Caki2 (cell line): ENCODE results near the gene CASP4. TPM values are rescaled to one million over a fixed set of nuclear protein-coding genes. Genes with fewer than 3 reads are reported as not detected.
"Not testable (repeated sequence)": the region's sequence is repeated elsewhere in the genome, so short reads cannot be mapped to it uniquely, and the experiment has no call there.

Experiments
- DNase-seq: peaks from one replicate; pipeline ENCODE4 v3.0.0-alpha.2; 2015; ENCODE audit warnings: low read depth
- in situ Hi-C: cut with HindIII; loops from 2 replicates; pipeline ENCODE4 v1.10.0; 2016; ENCODE audit warnings: low sequenced_read_pairs, low pct_unique_long_range_greater_than_20kb, mixed read lengths
- total RNA-seq: library from RNA; depleted of rRNA; stranded (reverse); fragments of >200 nt; shearing (Covaris generic); gene quantifications from 2 replicates; pipeline ENCODE4 v1.2.3, GENCODE V29; 2014; ENCODE audit warnings: low replicate concordance; rRNA removed

Gene CASP4
- total RNA-seq: 1.4 and 9.1 TPM in 2 replicates

DNA sequence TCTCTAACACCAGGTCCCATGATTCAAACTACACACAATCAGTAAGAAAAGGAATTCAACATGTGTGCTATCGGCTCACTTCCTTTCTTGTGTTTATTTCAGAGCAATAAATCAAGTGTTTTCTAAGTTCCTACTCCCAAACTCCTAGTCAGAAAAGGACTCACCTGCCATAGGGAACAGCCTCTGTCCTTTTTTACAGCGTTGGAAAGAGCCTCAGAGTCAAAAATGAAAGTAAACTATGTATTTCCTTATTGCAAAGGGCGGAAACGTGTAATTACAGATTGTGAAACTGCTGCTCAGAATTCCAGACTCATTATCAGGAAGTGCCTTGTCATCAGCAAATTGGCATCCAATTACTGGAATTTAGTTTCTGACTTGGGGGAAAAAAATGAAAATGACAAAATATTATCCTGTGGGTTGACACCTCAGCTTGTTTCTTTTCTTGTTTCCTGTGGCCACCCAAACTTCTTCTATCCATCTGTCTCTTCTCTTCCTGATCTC lies at the start of gene CASP4:
Gene CASP4 (minus strand): TSS at position 220 of the 501 bp plus-strand sequence. CDS start 49 bp downstream, at position 171.
- no peak for DNase-seq
- in situ Hi-C loops: no loop called here

DNA sequence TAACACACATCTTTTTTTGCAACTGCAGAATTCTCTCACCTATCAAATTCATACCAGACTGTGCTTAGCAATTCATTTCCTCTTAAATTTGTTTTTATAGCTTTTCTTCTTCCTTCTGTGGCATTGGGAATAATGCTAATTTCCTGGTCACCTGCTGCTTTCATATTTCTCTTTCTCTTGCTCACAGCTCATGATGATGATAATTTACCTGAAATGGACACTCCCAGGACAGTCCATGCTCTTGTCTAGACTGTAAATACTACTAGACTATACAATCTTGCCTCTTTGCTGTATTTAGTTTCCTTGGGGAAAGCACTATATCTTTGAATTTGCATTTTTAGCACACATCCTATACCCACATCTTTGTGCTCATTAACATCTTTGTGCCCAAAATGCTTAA lies 39.1 kb upstream of the CASP4 start:
- DNase-seq: no peak
- in situ Hi-C loops: no loop called here

DNA sequence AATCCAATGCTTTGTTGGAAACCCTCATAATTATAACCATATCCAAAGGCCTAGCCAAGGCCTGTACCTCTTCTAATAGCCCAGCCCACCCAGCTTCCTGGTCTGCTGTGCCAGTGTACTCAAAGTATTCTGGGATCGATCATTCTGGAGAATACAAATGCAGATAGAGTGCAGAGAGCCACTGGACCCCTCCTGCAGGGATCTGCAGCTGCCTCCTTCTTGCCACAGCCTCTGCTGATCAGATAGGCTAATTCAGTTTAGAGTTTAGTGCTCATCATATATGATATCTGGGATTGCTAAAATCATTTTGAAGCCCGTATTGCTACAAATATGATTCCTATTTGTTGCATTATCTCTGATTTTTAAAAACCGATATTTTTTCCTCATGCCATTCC lies 37.1 kb upstream of the CASP4 start:
- no peak for DNase-seq
- in situ Hi-C loops: no loop called here

DNA sequence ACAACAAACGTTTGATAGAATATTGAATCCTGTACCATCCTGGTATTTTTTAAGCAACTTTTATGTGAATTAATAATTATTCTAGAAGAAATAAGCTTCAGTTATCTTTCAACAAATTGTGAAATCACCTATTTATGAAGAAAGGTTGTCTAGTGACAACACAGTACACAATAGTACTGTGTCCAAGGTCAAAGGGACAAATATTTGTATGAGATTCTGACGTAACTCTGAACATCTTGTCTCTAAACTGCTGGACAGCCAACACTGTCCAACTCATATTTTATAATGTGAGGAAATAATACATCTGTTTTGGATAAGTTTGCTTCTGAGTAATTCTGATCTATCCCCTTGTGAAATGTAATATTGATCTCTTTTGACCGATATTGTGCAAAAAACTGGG lies 35.6 kb upstream of the CASP4 start:
- in situ Hi-C loops: no loop called here
- DNase-seq: no peak

DNA sequence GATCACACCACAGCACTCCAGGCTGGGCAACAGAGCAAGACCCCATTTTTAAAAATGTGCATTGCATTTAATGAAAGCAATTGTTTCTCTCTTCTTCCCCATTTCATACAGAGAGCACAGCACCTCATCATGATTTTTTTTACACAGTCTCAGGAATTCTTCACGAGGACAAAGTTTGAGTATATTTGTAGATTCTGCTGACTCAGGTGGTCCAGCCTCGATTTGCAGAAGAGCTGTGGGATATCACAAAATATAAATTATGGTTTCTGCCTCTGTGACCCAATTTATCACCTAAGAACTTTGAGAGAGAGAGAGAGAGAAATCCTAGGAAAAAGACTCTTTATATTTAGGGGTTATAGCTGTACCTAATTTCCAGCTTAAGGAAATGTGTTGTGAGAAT lies 34.8 kb upstream of the CASP4 start:
- no peak for DNase-seq
- in situ Hi-C loops: no loop called here

DNA sequence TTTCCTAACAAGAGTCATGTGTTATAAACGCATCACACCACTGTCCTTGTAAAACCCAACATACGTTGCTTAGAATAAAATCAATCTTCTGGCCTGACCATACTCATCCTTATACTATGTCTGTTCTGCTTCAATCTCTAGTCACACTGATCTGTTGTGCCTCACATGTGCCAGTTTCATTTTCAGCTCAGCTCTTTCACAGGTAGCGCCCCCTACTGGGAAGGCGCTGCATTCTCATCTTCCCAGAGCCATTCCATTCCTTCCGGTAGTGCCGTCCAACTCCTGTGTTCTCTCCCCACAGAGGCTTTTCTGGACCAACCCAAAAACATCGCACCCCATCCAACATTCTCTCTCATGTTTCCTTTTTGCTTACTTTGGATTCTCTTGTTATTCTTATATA lies 32.4 kb upstream of the CASP4 start:
- in situ Hi-C loops: no loop called here
- DNase-seq: no peak

DNA sequence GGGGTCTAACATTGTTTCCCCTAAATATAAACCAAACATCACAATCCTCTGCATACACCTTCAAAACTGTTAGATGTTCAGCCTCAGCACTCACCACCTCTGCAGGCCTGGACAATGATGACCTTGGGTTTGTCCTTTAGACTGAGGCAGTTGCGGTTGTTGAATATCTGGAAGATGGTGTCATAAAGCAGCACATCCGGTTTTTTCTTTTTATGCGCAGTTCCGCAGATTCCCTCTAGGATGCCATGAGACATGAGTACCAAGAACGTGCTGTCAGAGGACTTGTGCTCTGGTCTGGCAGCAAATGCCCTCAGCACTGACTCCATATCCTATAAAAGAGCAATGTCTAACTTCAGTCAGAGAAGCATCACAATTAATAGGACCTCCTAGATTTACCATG lies 31.8 kb upstream of the CASP4 start:
- in situ Hi-C loops: no loop called here
- peak; percentile 6 for DNase-seq

DNA sequence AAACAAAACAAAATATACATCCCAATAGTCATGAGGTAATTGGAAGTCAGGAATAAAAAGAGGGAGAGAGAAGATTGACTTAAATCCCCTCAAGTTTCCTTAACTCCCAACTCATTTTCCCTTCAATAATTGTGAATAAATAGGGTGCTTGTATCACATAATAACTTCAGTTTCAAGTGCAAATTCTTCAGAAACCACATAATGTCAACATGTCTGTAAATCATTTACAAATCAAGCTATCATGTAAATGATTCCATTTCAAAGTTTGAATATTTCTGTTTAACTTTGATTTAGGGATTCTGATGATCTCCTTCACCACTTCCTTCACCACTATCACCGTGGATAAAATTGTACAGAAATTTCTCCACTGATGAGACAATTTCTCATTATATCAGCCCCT lies 31.3 kb upstream of the CASP4 start:
- peak; percentile 9 for DNase-seq
- in situ Hi-C loops: no loop called here

DNA sequence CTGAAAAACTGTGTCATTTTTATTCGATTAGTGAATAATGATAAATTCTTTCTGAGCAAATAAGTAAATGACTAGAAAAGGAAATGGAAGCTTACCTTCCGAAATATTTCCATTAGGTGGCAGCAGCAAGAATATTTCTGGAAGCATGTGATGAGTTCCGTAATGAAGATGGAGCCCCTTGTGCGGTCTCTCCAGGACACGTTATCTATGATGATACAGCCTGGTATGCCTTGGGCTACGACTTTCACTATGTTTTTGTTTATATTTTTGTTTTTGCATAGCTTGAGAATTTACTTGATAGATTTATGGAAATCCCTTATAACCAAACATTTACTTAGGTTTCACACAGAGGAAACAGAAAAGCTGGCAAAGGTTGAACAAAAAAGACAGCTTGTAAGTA lies 28.9 kb upstream of the CASP4 start:
- in situ Hi-C loops: no loop called here
- DNase-seq: no peak

DNA sequence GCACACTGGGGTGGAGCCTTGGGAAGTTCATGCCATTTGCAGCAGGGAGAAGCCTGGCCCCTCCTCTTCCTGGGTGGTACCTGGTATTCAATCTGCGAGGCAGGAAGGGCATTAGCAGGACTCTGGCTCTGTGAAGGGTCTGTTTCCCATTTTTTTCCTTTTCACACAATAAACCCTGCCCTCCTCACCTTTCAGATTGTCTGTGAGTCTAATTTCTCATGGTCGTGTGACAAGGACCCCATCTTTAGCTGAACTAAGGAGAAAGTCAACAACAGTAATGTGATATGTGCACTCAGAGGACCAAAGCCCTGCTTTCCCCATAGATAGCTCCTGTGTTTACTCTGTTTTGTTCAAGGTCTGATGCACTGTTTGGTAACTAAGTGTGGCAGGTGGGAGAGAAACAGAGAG lies 26.6 kb upstream of the CASP4 start:
- in situ Hi-C loops: no loop called here
- DNase-seq: no peak

DNA sequence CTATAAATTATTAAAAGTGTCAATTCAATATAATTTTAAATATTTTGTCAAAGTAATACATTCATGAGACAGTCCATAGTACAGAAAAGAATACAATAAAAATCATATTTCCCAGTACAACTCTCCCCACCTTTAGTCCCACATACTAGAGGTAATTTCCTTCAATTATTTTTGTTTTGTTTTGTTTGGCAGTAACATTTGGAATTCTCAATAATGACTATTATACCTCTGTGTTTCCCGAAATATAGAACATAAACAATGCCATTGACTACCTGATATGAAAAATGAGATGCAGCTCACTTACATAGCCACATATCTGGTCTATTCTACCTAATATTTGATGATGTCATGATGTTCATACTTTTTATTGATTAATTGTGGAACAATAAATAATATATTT lies 24.4 kb upstream of the CASP4 start:
- in situ Hi-C loops: no loop called here
- DNase-seq: no peak

DNA sequence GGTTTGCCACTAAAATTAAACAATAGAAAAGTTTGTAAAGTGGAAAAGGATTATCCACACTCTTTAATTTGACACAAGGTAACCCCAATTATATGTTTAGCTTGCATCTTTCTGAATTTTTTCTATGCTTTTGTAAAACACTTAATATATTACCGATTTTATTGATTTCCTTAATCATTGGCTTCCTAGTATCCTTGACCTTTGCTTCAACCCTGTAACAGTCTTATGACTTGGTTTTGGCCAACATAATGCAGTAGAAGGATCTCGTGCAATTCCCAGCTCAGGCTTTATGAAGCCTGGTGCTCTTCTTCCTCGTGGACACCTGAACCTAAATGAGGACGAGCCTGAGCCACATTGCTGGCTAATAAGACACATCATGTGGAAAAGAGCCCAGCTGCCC lies 23.6 kb upstream of the CASP4 start:
- in situ Hi-C loops: no loop called here

DNA sequence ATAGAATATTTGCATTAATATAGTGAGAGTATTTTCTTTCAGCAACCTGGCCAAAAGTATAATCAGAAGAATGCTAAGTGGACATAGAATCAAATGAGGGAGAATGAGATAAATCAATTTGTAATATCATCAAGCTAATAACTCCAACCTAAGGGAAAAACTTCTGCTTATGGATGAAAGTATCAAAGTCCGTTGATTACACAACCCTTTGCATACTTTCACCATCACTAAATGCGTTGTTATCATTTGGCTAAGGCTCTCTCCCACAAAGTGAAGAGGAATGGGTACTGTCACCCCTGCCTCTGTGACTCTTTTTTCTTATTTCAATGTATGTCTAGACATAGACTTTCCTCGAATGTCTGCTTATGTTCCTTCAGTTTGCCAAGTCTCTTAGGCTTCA lies 16.4 kb upstream of the CASP4 start:
- no peak for DNase-seq
- in situ Hi-C loops: no loop called here

More for the DNA sequence above, 23.6 kb upstream of the CASP4 start:
- no peak for DNase-seq

DNA sequence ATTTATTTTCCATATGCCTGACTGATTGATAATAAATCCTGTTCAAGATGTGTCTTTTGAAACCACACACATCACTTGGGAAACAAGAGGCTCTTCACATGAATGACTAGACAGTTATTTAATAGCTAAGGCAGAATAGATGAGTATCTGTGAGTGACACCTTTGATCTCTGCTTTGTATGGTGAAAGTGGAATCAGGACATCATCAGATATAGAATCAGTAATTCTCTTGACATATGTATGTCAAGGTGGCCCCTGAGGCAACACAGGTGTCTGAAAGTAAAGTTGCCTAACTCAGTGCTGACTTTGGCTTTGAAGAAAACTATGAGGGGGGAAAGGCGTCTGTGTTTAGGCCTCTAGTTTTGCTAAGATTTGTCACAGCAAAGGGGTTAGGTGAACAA lies 11.5 kb upstream of the CASP4 start:
- no peak for DNase-seq
- in situ Hi-C loops: no loop called here

DNA sequence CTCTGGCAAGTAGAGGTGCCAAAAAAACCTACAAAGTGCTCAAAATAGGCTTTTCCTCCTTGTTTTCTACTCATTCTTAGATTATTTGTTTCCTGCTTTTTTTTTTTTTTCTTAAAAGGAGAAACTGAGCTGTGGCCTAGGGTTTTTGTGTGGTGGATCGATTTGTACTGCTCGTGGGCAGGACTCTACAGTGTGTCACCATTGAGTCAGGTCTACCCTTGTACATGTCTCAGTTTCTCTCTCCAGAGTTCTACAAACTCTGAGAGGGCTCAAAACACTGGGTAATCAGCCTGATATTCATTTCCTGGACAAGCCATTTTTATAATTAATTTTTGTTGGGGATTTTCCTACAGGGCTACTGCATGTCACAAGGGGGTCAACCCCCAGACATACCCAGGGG lies 5.2 kb upstream of the CASP4 start:
- DNase-seq: no peak
- in situ Hi-C loops: no loop called here

DNA sequence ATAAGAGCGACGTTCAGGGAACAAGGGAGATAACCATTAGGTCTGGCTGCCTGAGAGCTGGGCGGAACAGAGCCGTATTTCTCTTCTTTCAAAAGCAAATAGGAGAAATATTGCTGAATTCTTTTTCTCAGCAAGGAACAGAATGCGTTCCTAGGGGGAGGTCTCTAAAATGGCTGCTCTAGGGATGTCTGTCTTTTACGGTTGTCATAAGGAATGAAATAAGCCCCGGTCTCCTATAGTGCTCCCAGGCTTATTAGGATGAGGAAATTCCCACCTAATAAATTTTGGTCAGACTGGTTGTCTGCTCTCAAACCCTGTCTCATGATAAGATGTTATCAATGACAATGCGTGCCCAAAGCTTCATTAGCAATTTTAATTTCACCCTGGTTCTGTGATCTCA lies 4.5 kb upstream of the CASP4 start:
- DNase-seq, in situ Hi-C loops: not testable (repeated sequence)

DNA sequence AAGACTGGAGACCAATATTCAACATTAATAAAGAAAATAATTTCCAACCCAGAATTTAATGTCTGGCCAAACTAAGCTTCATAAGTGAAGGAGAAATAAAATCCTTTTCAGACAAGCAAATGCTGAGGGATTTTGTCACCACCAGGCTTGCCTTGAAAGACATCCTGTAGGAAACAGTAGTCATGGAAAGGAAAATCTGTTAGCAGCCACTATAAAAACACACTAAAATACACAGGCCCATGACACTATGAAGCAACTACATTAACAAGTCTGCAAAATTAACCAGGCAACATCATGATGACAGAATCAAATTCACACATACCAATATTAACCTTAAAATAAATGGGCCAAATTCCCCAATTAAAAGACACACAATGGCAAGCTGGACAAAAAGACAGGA lies 2.4 kb upstream of the CASP4 start:
- in situ Hi-C loops: no loop called here
- no peak for DNase-seq

DNA sequence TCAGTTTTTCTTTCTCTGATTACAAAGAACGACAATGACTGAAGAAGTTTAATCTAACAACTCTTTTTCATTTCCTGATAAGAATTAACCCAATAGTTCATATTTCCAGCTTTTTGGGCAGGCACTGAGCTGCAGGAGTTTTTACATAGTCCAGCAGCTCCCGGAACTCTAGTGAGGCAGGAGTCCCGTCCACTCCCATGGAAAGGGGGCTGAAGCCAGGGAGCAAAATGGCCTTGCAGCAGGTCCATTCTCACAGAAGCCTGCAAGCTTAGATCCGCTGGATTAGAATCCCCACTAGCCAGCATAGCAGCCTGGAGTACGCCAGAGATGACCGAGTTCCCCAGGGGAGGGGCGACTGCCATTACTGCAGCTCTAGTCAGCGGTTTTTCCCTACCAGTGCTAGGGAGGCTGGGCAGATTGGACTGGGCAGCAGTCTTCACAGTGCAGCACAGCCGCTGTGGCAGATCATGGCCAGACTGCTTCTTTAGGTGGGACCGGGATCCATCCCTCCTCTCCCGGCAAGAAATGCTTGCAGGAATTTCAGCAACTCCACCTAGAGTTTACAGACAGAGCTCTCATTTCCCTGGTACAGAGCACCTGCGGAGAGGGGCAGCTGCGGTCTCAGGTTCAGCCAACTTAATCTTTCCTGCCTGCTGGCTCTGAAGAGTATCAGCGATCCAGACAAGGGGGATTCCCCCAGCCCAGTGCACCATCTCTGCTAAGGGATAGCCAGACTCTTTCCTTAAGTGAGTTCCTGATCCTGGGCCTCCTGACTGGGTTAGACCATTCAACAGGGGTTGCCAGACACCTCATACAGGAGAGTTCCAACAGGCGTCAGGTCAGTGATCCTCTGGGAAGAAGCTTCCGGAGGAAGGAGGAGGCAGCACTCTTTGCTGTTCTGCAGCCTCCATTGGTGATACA lies 742 bp upstream of the CASP4 start:
- no peak for DNase-seq
- in situ Hi-C loops: no loop called here

DNA sequence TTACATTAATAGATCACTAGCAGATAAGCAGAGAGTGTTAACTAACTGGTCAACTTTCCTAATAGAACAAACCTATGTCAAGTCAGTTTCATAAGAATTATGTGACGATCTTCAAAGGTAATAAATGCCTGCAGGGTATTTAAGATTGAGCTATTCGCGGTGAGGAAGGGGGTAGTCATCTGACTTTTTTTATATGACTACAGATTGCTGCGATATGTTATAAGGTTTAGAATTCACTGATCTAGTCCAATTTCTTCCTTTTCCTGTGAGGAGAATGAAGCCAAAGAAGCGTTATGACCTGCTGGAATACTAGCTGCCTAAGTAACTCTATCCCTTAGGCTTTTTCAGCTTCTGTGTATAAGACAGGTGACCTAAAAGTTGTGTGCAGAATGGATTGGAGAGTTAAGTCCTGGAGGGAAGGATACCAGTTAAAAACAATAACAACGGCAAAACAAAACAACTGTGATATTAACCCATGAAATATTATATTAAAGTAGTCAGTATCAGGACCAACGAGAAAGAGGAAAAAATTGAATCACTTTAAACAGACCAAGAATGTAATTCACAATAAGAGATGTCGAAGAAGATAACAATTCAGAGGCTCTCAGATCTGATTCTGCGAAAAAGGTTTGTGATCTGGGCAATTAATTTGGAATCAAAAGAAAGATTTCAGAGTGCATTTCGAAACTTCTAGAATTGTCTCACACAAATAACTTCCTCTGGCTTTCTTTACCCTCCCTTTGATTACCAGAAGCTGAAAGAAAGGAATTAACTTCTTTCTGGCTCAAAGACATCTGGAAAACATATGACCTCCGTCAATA lies 630 bp downstream of the CASP4 start:
- in situ Hi-C loops: no loop called here
- no peak for DNase-seq
